Right lobe of liver (tissue), 4 donors: Measurements from ENCODE around the gene RIPOR3.

Experiments
- POLR2A ChIP-seq: fragments of 450-650 bp; IDR thresholded peaks from one replicate; pipeline ENCODE4 v1.6.1; 2017; ENCODE audit warnings: antibody characterized with exemption, mild to moderate bottlenecking
- TF ChIP-seq, protein P1 (sequence below), 4 donors: fragments of 200-600 bp in 3 of 4; fragments of 450-650 bp in 1 of 4; IDR thresholded peaks; one replicate each; pipeline versions ENCODE4 v1.5.1 to v1.8.0; 2016 to 2022; ENCODE audit warnings: antibody characterized with exemption in 4 of 4, mild to moderate bottlenecking in 2 of 4
- donor health status: DM: no; HTN: no; CAD: no.
- donor health status: DM: no; HTN: no; CAD: no.
- donor health status: DM: no; HTN: yes; CAD: no.

DNA sequence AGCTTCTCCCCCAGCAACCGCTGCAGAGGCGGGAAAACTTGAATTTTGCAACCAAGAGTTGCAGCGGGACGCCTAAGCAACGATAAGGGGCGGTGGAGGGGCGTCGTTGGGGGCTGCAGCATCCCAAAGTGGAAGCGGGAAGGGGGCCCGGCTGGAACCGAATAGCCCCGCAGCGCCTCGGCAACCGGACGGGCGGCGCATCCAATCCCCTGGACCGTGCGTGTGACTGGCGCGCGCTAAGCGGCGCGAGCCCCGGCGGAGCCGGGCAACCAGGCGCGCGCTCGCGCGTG is 39.4 kb upstream of the RIPOR3 start:
- TF ChIP-seq, protein P1, sequence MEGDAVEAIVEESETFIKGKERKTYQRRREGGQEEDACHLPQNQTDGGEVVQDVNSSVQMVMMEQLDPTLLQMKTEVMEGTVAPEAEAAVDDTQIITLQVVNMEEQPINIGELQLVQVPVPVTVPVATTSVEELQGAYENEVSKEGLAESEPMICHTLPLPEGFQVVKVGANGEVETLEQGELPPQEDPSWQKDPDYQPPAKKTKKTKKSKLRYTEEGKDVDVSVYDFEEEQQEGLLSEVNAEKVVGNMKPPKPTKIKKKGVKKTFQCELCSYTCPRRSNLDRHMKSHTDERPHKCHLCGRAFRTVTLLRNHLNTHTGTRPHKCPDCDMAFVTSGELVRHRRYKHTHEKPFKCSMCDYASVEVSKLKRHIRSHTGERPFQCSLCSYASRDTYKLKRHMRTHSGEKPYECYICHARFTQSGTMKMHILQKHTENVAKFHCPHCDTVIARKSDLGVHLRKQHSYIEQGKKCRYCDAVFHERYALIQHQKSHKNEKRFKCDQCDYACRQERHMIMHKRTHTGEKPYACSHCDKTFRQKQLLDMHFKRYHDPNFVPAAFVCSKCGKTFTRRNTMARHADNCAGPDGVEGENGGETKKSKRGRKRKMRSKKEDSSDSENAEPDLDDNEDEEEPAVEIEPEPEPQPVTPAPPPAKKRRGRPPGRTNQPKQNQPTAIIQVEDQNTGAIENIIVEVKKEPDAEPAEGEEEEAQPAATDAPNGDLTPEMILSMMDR (IDR thresholded peaks at IDR 0.05) = no peak
- TF ChIP-seq POLR2A = no peak
